NOMO-1 (cell line): ENCODE measurements around the gene TTLL10.
"Not testable (repeated sequence)": the region's sequence is repeated elsewhere in the genome, so short reads cannot be mapped to it uniquely, and the experiment has no call there.

Source experiments
- DNase-seq, 2 experiments: peaks; one replicate each; lab custom pipeline; 2025; ENCODE audit not compliant: unreplicated experiment in 2 of 2; lab: John Stamatoyannopoulos, UW

The TTLL10 gene

GRCh38 chr1:1140673-1141072 is 33.0 kb upstream of the TTLL10 start:
- no peak for DNase-seq

GRCh38 chr1:1141244-1141910 is 32.3 kb upstream of the TTLL10 start:
- DNase-seq = no peak

GRCh38 chr1:1141911-1142250 is 31.8 kb upstream of the TTLL10 start:
- DNase-seq = no peak

GRCh38 chr1:1142352-1142751 is 31.3 kb upstream of the TTLL10 start:
- not testable (repeated sequence) for DNase-seq

GRCh38 chr1:1142844-1143243 is 30.8 kb upstream of the TTLL10 start:
- DNase-seq = no peak

- DNase-seq = no peak
Observed at GRCh38 chr1:1143636-1144035, 30.0 kb upstream of the TTLL10 start.

- DNase-seq = peak; percentile 55 to 66
Observed at GRCh38 chr1:1144122-1144842, 29.4 kb upstream of the TTLL10 start.

- no peak for DNase-seq
Observed at GRCh38 chr1:1144843-1145546, 28.7 kb upstream of the TTLL10 start.

GRCh38 chr1:1145547-1145914 is 28.1 kb upstream of the TTLL10 start:
- DNase-seq = no peak

GRCh38 chr1:1146026-1146425 is 27.7 kb upstream of the TTLL10 start:
- no peak for DNase-seq

- DNase-seq = no peak
Observed at GRCh38 chr1:1146596-1146995, 27.1 kb upstream of the TTLL10 start.

GRCh38 chr1:1148061-1148460 is 25.6 kb upstream of the TTLL10 start:
- no peak for DNase-seq

- no peak for DNase-seq
Observed at GRCh38 chr1:1148569-1148968, 25.1 kb upstream of the TTLL10 start.

GRCh38 chr1:1149416-1149815 is 24.3 kb upstream of the TTLL10 start:
- DNase-seq = no peak

GRCh38 chr1:1150100-1150499 is 23.6 kb upstream of the TTLL10 start:
- DNase-seq = no peak

- DNase-seq = no peak
Observed at GRCh38 chr1:1151306-1151705, 22.4 kb upstream of the TTLL10 start.

- DNase-seq = not testable (repeated sequence)
Observed at GRCh38 chr1:1152431-1152830, 21.2 kb upstream of the TTLL10 start.

- DNase-seq = not testable (repeated sequence)
Observed at GRCh38 chr1:1153215-1153614, 20.5 kb upstream of the TTLL10 start.

GRCh38 chr1:1153874-1154273 is 19.8 kb upstream of the TTLL10 start:
- no peak for DNase-seq

GRCh38 chr1:1155258-1155657 is 18.4 kb upstream of the TTLL10 start:
- DNase-seq = no peak

GRCh38 chr1:1156140-1157032 is 17.3 kb upstream of the TTLL10 start:
- no peak for DNase-seq
